GM12878 (cell line): ENCODE data around the gene DLG4. TPM values are rescaled to one million over a fixed set of nuclear protein-coding genes. Genes with fewer than 3 reads are reported as not detected.
A peak's percentile ranks its signal among the peaks of the same experiment; 100 is the strongest.

Experiments
- BHLHE40 ChIP-seq, 2 experiments: fragments of 450-650 bp in 1 of 2; IDR thresholded peaks; 2 replicates each; pipeline ENCODE4 v1.6.1; 2011 to 2017; ENCODE audit warnings: low read depth in 2 of 2, borderline replicate concordance in 1 of 2, improper control_type of control experiment in 1 of 2, low read length in 1 of 2, mild to moderate bottlenecking in 1 of 2
- CREM ChIP-seq: IDR thresholded peaks from 2 replicates; pipeline ENCODE4 v1.6.1; 2014; ENCODE audit warnings: antibody characterized with exemption, low read depth
- MEF2B ChIP-seq: fragments of 450-650 bp; IDR thresholded peaks from 2 replicates; pipeline ENCODE4 v1.6.1; 2018; ENCODE audit warnings: mild to moderate bottlenecking, moderate library complexity; ENCODE audit not compliant: partially characterized antibody, poor library complexity, severe bottlenecking
- MTA3 ChIP-seq: IDR thresholded peaks from 2 replicates; pipeline ENCODE4 v1.6.1; 2012; ENCODE audit warnings: low read length, inconsistent platforms, borderline replicate concordance
- MYB ChIP-seq: fragments of 150-350 bp; IDR thresholded peaks from 2 replicates; pipeline ENCODE4 v1.6.1; 2014; ENCODE audit warnings: mild to moderate bottlenecking, low read depth, low read length, borderline replicate concordance
- POLR2AphosphoS5 ChIP-seq: IDR thresholded peaks from 2 replicates; pipeline ENCODE4 v1.6.1; 2011; ENCODE audit warnings: mild to moderate bottlenecking, low read length, inconsistent platforms
- RAD21 ChIP-seq: IDR thresholded peaks from 2 replicates; pipeline ENCODE4 v1.6.1; 2011; ENCODE audit warnings: mild to moderate bottlenecking, low read depth, low read length, moderate library complexity; ENCODE audit not compliant: insufficient read depth
- TAF1 ChIP-seq: IDR thresholded peaks from 2 replicates; pipeline ENCODE4 v1.6.1; 2011; ENCODE audit warnings: mild to moderate bottlenecking, low read depth, low read length, borderline replicate concordance
- YY1 ChIP-seq: IDR thresholded peaks from 2 replicates; pipeline ENCODE4 v1.6.1; 2011; ENCODE audit warnings: low read depth, mild to moderate bottlenecking, low read length
- ZBTB11 ChIP-seq: fragments of 450-650 bp; formaldehyde crosslinking; IDR thresholded peaks from 2 replicates; pipeline ENCODE4 v1.5.0; 2022; ENCODE audit warnings: mild to moderate bottlenecking, missing genetic modification characterization
- ZNF274 ChIP-seq: IDR thresholded peaks from one replicate; pipeline ENCODE4 v1.8.0; 2011; ENCODE audit not compliant: insufficient read length, insufficient read depth
- ZNF384 ChIP-seq: IDR thresholded peaks from 2 replicates; pipeline ENCODE4 v1.6.1; 2012; ENCODE audit warnings: low read depth, mild to moderate bottlenecking, low read length, improper control_type of control experiment, borderline replicate concordance
- ZSCAN29 ChIP-seq: fragments of 450-650 bp; IDR thresholded peaks from 2 replicates; pipeline ENCODE4 v1.6.1; 2017; ENCODE audit warnings: mild to moderate bottlenecking, moderate library complexity
- polyA plus RNA-seq, 11 experiments: library from polyadenylated mRNA; depleted of rRNA in 4 of 11; unstranded in 6 of 11; stranded (reverse) in 5 of 11; fragments of >200 nt; fragmentation: Nextera tagmentation in 4 of 11; fragmentation: Illumina TruSeq in 1 of 11; extraction: Ambion mirVana in 4 of 11; extraction: Trizol in 1 of 11; gene quantifications; 1 replicate in 1 of 11; 2 replicates in 10 of 11; pipeline versions ENCODE4 v1.2.1 to v1.2.3, GENCODE V29; 2011 to 2016; ENCODE audit warnings: inconsistent platforms in 2 of 11, missing spikeins in 2 of 11, low read depth in 1 of 11
- total RNA-seq, 4 experiments: library from RNA; depleted of rRNA in 3 of 4; stranded (reverse); fragments of >200 nt in 3 of 4; fragmentation: Illumina TruSeq in 1 of 4; extraction: Trizol in 1 of 4; gene quantifications; 2 replicates each; pipeline versions ENCODE4 v1.2.1 to v1.2.3, GENCODE V29; 2013 to 2021
- TF ChIP-seq, protein P1 (sequence below): fragments of 450-650 bp; IDR thresholded peaks from 2 replicates; pipeline ENCODE4 v1.6.1; 2017; ENCODE audit warnings: mild to moderate bottlenecking, moderate library complexity
- TF ChIP-seq, protein P2 (sequence below): fragments of 450-650 bp; conservative IDR thresholded peaks from 2 replicates; pipeline ENCODE4 v1.6.1; 2017; ENCODE audit warnings: mild to moderate bottlenecking, moderate library complexity
- TF ChIP-seq, protein P3 (sequence below): fragments of 450-650 bp; IDR thresholded peaks from 2 replicates; pipeline ENCODE4 v1.6.1; 2017; ENCODE audit warnings: antibody characterized with exemption, mild to moderate bottlenecking, moderate library complexity

The DLG4 gene
- total and polyA plus RNA-seq, 10 of the 15 experiments (the other 5 are each of a cell fraction or from before 2014, with no cell fraction given): 0.07 to 4.1 (median 1.3) TPM

DNA sequence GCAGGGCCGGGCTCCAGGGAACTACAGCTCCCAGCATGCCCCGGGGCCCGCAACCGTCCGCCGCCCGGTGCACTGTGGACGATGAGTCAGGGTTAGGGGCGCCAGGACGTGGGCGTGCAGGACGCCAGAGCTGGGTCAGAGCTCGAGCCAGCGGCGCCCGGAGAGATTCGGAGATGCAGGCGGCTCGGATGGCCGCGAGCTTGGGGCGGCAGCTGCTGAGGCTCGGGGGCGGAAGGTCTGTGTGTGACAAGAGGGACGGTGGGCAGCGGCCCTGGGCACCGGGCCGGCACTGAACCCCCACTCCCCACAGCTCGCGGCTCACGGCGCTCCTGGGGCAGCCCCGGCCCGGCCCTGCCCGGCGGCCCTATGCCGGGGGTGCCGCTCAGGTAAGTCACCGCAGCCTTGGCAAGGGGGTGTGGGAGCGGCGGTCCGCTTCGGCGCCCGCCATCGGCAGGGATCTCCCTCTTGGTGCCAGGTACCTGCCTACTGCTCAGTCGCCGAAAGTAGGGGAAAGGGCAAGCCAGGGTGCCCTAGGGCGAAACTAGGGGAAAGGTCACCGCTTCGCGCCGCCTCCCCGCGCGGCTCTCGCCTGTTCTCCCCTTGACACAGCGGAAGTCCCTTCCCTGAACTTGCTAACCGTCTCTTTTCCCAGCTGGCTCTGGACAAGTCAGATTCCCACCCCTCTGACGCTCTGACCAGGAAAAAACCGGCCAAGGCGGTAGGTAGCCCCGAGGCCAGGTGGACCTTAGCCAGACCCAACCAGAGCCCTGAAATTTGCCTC, at the start of gene DLG4, which contains the start of gene ACADVL (continued):
- TF ChIP-seq ZBTB11: no peak
- TF ChIP-seq, protein P1, sequence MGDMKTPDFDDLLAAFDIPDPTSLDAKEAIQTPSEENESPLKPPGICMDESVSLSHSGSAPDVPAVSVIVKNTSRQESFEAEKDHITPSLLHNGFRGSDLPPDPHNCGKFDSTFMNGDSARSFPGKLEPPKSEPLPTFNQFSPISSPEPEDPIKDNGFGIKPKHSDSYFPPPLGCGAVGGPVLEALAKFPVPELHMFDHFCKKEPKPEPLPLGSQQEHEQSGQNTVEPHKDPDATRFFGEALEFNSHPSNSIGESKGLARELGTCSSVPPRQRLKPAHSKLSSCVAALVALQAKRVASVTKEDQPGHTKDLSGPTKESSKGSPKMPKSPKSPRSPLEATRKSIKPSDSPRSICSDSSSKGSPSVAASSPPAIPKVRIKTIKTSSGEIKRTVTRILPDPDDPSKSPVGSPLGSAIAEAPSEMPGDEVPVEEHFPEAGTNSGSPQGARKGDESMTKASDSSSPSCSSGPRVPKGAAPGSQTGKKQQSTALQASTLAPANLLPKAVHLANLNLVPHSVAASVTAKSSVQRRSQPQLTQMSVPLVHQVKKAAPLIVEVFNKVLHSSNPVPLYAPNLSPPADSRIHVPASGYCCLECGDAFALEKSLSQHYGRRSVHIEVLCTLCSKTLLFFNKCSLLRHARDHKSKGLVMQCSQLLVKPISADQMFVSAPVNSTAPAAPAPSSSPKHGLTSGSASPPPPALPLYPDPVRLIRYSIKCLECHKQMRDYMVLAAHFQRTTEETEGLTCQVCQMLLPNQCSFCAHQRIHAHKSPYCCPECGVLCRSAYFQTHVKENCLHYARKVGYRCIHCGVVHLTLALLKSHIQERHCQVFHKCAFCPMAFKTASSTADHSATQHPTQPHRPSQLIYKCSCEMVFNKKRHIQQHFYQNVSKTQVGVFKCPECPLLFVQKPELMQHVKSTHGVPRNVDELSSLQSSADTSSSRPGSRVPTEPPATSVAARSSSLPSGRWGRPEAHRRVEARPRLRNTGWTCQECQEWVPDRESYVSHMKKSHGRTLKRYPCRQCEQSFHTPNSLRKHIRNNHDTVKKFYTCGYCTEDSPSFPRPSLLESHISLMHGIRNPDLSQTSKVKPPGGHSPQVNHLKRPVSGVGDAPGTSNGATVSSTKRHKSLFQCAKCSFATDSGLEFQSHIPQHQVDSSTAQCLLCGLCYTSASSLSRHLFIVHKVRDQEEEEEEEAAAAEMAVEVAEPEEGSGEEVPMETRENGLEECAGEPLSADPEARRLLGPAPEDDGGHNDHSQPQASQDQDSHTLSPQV: no peak
- TF ChIP-seq CREM: peak; percentile 79
- no peak for TF ChIP-seq ZNF384
- TF ChIP-seq MTA3: 0 out of 2 replicates have a peak, but pooled peaks have one; percentile 41
- TF ChIP-seq BHLHE40 (IDR thresholded peaks at IDR 0.05; ENCODE audit: borderline replicate concordance in 1 of 2, low read depth in 2 of 2, low read length in 1 of 2): peak; percentile 8 to 37; a peak in 1 of 4 replicates
- no peak for TF ChIP-seq RAD21
- TF ChIP-seq ZSCAN29: no peak
- TF ChIP-seq, protein P2, sequence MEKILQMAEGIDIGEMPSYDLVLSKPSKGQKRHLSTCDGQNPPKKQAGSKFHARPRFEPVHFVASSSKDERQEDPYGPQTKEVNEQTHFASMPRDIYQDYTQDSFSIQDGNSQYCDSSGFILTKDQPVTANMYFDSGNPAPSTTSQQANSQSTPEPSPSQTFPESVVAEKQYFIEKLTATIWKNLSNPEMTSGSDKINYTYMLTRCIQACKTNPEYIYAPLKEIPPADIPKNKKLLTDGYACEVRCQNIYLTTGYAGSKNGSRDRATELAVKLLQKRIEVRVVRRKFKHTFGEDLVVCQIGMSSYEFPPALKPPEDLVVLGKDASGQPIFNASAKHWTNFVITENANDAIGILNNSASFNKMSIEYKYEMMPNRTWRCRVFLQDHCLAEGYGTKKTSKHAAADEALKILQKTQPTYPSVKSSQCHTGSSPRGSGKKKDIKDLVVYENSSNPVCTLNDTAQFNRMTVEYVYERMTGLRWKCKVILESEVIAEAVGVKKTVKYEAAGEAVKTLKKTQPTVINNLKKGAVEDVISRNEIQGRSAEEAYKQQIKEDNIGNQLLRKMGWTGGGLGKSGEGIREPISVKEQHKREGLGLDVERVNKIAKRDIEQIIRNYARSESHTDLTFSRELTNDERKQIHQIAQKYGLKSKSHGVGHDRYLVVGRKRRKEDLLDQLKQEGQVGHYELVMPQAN: peak; percentile 53; the same call in 1 of the 2 replicates
- TF ChIP-seq POLR2AphosphoS5: peak; percentile 48; the same call in 1 of the 2 replicates
- TF ChIP-seq, protein P3, sequence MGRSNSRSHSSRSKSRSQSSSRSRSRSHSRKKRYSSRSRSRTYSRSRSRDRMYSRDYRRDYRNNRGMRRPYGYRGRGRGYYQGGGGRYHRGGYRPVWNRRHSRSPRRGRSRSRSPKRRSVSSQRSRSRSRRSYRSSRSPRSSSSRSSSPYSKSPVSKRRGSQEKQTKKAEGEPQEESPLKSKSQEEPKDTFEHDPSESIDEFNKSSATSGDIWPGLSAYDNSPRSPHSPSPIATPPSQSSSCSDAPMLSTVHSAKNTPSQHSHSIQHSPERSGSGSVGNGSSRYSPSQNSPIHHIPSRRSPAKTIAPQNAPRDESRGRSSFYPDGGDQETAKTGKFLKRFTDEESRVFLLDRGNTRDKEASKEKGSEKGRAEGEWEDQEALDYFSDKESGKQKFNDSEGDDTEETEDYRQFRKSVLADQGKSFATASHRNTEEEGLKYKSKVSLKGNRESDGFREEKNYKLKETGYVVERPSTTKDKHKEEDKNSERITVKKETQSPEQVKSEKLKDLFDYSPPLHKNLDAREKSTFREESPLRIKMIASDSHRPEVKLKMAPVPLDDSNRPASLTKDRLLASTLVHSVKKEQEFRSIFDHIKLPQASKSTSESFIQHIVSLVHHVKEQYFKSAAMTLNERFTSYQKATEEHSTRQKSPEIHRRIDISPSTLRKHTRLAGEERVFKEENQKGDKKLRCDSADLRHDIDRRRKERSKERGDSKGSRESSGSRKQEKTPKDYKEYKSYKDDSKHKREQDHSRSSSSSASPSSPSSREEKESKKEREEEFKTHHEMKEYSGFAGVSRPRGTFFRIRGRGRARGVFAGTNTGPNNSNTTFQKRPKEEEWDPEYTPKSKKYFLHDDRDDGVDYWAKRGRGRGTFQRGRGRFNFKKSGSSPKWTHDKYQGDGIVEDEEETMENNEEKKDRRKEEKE: no peak
- TF ChIP-seq MYB: peak; percentile 86
- no peak for TF ChIP-seq MEF2B
- TF ChIP-seq TAF1: peak; percentile 39; the same call in 1 of the 2 replicates
- TF ChIP-seq YY1: peak; percentile 81
- no peak for TF ChIP-seq ZNF274
